ENCODE measurements around the gene IL12RB1.

The IL12RB1 gene
- total RNA-seq: 37.7 to 61.1 reads per million in 2 donors

DNA sequence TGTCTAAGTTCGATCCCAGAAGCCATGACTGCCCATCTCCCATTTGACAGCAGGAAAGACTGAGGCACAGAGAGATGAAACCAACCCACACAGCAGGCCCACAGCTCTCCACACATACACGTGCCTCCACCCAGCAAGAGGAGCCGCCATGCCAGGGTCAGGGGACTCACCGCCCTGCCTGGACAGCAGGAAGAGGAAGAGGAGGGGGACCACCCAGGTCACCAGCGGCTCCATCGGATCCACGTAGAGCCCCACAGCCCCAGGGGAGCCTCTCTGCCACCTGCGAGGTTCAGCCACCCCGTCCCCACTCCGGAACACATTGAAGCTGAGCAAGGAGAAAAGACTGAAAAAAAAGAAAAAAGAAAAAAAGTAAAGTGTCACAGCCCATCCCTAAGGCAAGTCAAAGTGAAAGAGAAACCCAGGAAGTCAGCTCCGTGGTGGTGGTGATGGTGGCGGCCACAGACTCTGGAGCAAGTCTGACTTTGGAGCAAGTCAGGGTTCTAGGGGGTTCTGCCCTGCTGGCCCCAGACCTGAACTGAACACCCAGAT, at the start of gene IL12RB1:
Gene IL12RB1, minus strand, starts transcription at position 345 of the 549 bp plus-strand sequence. Its CDS starts 111 bp downstream, at position 234.
- DNase-seq: no peak

DNA sequence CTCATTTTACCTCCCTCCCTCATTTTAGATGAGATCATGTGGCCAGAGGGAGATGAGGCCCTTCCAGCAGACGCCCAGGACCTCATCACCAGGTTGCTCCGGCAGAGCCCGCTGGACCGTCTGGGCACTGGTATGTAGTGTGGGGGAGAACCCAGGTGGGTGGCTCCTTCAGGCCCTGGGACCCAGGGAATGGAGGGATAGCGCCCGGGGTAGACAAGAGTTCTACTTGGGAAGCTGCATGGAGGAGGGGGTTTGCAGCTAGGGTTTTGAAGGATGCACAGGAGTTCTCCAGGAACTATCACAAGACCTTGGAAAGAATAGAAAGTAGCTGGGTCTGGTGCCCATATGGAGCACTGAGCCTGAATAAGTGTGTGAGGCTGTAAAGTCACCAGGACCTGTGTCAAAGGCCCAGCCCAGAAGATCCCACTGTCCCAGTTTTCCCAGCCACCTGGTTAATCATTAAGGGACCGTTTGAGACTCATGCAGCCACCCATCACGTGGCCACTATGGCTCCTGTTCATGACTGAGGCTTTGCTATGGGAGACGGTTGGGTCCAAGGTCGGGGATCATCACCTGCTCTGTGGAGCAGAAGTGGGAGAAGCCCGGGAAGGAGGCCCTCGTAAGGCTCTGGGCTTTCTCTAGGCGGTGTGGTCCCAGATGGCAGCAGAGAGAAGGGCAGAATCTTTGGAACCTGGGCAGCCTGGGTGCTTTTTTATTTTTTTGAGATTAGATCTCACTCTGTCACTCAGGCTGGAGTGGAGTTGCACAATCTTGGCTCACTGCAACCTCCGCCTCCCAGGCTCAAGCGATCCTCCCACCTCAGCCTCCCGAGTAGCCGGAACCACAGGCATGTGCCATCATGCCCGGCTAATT, 49.2 kb upstream of the IL12RB1 start:
- DNase-seq: no peak

DNA sequence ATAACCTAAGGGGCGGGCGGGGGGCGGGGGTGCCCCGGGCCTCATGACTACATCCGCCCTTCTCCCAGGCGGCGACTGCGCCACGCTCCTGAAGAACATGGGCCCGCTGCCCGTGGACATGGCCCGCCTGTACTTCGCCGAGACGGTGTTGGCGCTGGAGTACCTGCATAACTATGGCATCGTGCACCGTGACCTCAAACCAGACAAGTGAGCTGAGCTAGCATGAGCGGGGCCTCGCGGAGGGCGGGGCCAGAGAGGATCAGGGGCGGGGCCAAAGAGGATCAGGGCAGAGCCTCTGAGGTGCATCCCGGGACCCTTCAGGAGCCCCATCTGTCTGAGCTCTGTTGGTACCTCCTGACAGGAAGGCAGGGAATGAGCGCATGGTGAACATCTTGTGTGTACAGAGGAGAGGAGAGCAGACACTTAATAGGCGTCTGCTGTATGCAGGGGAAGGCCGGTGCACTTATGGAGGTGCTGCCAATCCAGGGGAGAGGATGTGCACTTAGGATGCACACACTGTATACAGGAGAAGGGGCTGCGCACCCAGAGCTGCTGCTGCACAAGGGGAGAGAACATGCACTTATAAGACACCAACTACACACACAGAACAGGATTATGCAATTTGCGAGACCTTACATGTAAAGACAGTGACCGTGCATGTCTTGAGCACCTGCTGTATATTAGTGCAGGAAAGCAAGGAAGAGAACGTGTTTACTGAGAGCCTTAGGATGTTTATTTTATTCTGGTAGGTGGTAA, 45.3 kb upstream of the IL12RB1 start:
- no peak for DNase-seq

DNA sequence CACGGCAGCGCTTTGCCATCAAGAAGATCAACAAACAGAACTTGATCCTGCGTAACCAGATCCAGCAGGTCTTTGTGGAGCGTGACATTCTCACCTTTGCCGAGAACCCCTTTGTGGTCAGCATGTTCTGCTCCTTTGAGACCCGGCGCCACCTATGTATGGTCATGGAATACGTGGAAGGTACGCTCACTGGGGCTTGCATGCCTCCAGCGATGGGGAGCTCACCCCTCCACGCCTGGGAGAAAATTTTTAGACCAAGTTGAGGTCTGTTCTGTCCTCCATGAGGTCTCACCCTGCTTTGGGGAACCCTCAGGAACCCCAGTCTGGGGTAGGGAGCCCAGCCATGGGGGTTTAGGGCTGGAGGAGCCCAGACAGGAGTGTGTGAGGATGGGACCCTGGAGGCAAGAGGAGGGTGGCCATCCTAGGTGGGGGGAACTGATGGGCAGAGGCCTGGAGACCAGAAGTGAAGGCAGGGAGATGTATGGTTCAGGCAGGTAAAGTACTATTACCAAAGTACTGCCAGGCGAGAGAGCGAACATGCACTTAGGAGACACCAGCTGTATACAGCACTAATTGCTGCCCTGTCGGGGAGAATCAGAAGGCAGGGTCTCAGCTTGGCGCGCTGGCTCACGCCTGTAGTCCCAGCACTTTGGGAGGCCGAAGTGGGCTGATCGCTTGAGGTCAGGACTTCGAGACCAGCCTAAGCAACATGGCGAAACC, 43.9 kb upstream of the IL12RB1 start:
- DNase-seq: no peak

DNA sequence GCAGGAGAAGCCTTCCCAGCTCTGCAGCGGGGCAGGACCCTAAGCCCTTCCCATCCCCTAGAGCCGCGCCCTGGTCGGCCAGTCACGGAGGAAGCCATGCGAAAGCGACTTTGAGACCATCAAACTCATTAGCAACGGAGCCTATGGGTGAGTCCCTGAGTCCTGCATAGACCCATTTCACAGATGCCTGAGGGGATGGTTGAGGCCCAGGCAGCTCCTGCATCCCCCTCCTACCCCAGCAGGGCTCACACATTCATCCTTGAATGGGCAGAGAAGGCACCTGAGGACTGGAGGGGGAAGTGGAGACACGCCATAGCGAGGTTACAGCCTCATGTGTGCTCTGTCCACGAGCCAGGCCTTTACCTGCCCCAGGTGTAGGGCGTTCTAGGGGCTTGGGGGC, 42.1 kb upstream of the IL12RB1 start:
- DNase-seq: no peak

DNA sequence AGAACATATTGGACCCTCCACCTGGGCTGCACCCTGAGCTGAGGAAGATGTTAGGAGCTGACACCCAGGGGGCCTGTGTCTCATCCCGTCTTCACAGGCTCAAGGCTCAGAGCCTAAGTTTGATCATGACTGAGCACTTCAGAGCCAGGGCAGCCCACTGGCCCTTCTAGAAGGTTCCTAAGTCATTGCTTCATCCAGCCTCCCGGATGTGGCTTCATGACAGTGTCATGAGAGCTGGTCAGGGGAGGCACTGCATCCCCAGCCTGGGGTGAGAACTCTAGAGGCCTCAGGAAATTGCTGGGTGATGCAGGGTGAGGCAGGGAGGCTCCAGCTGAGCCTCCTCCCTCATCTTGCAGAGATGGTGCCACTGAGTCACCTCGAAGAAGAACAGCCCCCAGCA, 41.3 kb upstream of the IL12RB1 start:
- no peak for DNase-seq

DNA sequence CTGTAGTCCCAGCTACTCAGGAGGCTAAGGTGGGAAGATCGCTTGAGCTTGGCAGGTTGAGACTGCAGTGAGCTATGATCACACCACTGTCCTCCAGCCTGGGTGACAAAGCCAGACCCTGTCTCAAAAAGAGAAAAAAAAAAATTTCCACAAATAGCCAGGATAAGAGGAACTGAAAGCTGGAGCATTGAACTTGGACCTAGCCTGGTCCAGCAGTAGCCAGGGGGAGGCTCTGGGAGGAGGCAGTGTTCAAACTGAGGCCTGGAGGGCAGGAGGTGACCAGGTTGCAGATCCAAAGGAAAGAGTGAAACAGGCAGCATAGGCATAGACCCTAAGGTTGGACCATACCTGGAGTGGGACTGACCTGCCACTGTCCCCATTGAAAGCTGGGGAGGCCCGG, 39.4 kb upstream of the IL12RB1 start:
- no peak for DNase-seq

DNA sequence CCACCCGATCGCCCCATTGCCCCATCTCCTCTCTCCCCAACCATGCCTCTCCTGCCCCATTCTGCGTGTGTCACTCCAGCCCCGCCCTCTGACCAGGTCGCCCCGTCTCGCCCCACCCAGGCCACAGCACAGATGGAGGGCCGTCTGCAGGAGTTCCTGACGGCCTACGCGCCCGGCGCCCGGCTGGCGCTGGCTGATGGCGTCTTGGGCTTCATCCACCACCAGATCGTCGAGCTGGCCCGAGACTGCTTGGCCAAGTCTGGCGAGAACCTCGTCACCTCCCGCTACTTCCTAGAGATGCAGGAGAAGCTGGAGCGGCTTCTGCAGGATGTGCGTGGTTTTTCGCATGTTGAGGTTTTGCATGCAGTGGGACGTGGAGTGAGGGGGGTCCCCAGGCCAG, 37.1 kb upstream of the IL12RB1 start:
- DNase-seq: no peak

DNA sequence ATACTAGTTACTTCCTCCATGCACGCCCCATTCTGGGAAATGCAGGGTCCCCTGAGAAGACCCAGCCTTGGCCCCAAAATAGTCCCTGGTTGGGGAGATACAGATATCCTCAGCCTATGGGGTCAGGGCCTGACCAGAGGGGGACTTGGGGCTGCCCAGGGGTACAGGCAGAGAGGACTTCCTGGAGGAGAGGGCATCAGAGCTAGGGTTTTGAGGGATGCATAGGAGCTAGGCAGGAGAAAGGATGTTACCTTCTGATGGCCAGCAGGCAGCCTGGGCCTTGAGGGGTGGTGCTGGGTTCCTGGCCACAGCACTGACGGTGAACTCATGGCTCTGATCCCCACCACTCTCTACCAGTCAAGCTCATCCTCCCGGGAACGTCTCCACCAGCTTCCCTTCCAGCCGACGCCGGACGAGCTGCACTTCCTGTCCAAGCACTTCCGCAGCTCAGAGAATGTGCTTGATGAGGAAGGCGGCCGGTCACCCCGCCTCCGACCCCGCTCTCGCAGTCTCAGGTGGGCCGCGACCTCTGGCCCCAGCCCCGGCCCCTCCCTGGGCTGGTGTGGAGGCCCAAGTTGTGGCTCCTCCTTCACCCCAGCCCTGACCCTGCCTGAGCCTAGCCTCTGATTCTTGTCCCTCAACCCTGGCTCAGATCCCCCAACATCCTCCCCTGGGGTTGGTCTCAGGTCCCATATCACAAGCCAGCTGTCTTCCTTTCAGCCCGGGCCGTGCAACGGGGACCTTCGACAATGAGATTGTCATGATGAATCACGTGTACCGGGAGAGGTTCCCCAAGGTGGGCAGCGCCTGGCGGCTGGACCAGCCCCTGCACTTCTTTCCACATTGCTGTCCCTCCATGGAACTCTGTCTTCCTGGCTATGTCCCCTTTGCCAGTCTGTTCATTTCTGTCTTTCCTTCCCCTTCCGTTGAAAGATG, 36.4 kb upstream of the IL12RB1 start:
- no peak for DNase-seq

DNA sequence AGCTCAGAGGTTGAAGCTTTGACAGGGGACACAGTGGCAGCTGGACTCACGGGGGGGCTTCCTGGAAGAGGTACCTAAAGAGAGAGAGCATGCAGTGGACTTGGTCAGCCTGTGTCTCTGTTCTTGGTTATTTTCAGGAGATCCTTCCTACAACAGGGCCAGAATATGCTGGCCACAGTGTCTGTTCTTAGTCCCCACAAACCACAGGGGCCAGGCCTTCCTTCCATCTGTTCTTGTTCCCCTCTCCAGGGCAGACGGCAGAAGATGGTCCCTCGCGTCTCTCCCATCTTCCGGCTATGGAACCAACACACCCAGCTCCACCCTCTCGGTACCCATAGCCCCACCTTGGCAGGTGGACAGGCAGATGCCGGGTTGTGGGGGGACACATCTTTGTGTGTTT, 35.7 kb upstream of the IL12RB1 start:
- DNase-seq: no peak

DNA sequence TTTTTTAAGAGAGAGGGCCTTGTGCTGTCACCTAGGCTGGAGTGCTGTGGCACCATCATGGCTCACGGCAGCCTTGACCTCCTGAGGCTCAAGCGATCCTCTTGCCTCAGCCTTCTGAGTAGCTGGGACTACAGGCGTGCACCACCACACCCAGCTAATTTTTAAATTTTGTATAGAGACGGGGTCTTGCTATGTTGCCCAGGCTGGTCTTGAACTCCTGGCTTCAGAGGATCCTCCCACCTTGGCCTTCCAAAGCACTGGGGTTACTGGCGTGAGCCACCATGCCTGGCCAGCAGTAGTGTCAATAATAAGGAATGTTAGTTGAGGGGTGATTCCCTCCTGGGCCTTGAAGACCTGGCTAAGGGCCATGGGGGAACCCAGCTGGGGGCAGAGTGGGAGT, 34.4 kb upstream of the IL12RB1 start:
- no peak for DNase-seq

DNA sequence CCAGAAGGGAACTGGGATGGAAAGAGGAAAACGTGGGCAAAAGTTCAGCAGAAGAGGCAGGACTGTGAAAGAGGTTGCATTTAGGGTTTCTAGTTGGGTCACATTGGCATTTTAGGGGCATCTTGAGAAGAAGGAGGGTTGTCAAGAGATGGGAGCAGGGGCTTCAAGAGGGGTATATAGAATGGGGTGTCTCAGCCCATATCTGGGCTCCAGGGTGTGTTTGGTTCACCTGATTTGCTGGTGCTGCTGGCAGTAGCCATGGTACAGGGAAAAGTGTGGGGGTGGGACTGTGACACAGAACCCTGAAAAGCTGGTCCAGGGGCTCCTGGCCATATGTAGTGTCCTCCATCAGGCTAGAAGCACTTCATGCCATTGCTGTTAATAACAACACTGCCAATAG, 33.4 kb upstream of the IL12RB1 start:
- no peak for DNase-seq

DNA sequence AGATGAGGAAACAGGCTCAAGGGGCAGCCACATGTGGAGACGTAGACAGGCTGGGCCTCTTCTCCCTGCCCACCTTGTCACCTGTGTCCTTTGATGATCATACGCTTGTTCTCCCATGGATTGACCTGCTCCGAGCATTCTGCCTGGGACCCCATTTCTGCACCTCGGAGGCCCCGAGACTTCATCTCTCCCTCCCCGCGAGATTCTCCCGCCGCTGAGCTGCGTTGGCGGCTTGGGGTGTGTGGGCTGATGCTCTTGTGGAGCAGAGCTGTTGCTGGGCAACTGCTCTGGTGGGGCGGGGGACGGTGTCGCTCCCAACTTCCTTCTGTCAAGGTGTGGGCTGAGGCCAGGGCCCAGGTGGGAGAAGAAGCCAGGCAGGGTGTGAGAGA, 33.0 kb upstream of the IL12RB1 start:
- DNase-seq: peak; percentile 37

DNA sequence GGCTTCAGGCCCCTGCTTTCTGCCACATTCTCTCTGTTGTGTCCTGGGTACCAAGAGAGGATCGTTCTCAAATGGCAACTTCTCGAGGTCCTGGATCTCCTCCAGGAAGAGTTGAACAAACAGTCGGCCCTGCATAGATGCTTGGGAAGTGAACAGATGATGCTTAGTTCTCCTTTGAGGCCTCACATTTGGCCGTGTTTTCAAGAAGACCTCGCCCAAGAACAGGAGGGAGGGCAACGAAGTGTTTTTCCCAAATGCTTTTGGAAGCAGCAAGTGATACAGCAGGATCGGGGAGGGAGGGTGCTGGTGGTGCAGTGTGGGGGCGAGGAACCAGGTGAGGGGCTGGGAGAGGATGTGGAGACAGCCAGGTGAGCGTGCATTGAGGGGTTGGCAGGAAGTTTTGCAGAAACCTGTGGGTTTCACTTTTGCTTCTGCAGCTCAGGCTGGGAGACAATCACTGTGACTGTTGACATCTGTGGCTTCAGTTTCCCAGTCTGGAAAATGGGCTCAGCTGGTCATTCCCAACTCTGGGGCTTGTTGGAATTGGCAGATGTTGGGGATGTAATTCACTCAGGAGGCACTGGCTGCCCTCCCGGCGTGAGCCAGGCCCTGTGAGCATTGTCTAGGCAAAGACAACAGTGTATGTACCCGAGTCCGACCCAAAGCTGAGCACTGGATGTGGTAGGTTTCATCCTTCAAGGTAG, 32.4 kb upstream of the IL12RB1 start:
- DNase-seq: no peak

DNA sequence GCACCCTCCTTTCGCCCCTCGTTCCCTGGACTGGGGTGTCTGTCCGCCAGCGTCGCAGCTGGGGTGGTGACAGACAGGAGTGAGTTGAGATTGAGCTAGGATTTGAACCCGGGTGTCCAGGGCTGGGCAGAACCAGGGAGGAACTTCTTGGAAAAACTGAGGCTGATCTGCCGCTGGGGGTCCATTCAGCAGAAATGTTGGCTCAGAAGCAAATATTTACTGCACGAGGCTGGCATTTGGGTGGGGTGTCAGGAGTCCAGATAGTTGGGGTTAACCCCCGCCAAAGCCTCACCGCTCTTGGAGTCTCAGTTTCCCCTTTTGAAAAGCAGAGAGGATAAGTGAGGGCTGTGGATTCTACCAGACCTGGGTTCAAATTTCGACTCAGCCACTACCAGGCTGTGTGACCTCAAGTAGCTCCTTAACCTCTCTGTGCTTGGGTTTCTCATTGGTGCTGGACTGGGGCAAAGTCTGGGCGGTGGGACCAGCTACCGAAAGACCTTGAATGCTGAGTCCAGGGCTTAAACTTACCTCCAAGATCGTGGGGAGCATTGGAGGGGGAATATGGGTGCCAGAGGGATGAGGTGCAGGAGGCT, 31.8 kb upstream of the IL12RB1 start:
- no peak for DNase-seq

DNA sequence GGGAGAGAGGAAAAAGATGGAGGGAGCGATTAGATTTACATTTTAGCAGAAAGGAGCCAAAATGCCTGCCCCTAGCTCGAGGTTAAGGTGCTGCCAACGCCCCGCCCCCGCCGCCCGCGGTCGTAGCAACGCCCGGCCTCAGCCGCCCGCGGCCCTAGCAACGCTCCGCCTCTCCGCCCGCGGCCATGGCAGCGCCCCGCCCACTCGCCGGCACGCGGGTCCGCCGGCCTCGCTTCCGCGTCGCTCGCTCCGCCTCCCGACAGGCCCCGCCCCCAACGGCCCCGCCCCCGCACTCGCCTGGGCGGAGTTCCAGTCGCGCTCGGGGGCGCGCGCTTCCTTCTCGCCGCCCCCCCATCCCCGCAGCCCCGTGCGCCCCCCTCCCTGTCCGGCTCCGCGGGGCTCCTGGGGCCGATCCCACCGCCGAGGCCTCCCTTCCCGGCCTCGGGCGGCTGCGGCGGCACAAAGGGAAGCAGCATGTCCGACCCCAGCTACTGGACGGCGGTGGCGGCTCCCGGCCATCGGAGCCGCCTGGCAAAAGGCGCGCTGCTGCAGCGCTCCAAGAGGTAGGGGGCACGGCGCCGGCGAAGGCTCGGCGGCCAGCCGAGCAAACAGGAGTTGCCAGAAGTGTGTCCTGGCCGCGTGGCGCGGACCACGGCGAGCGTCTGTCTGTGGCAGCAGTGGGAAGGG, 31.1 kb upstream of the IL12RB1 start:
- peak; percentile 97 for DNase-seq

DNA sequence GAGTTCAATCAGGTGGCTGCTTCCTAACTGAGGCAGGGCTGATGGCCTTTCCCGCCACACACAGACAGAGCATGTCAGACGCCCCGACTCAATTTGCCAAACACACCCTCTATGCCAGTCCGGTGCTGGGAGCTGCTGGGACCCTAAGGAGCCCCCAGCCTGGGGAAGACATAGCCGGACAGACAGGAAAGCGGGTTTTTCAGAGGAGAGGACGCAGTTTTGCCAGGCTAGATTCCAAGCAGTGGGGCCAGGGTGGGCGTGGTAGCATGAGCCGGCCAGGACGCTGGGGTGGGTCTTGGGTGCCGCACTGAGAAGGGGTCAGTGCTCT, 30.6 kb upstream of the IL12RB1 start:
- no peak for DNase-seq

DNA sequence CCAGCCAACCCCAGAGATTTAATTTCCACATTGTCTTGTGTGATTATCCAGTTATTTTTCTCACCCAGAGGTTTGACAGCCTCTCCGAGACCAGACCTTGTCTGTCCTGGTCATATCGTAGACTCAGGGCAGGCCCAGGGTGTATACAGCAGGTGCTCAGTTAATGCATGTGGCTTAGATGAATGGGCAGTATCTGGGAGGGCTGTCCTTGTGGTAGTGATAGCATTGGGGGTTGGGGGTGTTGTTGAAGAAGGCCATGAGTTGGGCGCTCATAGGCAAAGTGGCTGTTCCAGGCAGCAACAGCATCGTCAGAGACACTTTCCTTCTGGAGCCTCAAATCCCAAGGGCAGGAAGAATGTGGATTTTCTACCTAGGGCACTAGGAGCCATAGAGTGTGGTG, 27.7 kb upstream of the IL12RB1 start:
- DNase-seq: no peak

DNA sequence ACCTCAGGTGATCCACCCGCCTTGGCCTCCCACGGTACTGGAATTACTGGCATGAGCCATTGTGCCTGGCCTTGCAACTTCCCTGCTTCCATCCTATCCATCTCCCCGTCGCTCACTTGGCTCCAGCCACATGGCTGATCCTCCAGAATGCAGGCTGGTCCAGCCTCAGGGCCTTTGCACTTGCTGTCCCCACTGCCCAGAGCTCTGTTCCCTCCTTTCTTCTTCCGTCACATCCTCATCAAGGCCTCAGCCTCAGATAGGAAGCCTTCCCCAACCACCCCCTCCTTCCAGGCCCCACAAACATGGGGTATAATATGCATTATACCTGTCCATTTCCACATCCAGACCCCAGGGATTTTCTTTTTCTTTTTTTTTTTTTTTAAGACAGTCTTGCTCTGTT, 27.1 kb upstream of the IL12RB1 start:
- DNase-seq: no peak

DNA sequence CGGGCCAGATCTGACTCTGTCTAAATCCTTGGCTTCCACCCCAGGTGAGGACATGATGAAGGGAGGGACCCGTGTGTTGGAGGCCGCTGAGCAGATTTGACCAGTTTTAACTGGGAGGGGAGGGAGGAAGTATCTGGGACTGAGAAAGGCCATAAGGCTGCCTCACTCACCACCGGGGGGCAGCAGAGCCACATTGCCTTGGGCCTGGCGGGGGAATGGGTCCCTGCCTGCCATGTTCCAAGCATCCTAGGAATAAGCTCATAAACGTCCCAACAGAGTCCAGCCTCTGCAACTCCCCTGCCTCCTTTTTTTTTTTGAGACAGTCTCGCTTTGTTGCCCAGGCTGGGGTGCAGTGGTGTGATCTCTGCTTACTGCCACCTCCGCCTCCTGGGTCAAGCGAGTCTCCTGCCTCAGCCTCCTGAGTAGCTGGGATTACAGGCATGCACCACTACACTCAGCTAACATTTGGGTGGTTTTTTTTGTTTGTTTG, 26.3 kb upstream of the IL12RB1 start:
- peak; percentile 33 for DNase-seq
